Caco-2 (cell line): Measurements from ENCODE around the gene PIP4K2B. TPM values are rescaled to one million over a fixed set of nuclear protein-coding genes. Genes with fewer than 3 reads are reported as not detected.

Source experiments
- BruUV-seq: library from RNA; stranded (reverse); fragments of 400-500 nt; replicated peaks from 2 replicates; lab custom pipeline; 2021; lab: Mats Ljungman, UMichigan
- CTCF ChIA-PET: fragments of 300-600 bp; sonication (Branson Sonifier 250); formaldehyde crosslinking; loops from one replicate; lab custom pipeline; 2022; ENCODE audit warnings: antibody characterized with exemption; lab: Charles Lee
- POLR2A ChIA-PET: fragments of 300-600 bp; sonication (Branson Sonifier 250); formaldehyde crosslinking; loops from one replicate; lab custom pipeline; 2022; ENCODE audit warnings: antibody characterized with exemption; lab: Charles Lee
- DNase-seq, 2 experiments: peaks; one replicate each; pipeline versions ENCODE4 v3.0.0 to v3.0.0-alpha.2; 2020 to 2022
- H3K27me3 ChIP-seq: replicated peaks from 2 replicates; pipeline ENCODE4 v1.6.0; 2011; ENCODE audit warnings: low read length; ENCODE audit not compliant: control insufficient read depth, insufficient read depth
- H3K36me3 ChIP-seq: 2 replicates; pipeline ENCODE4 v1.5.1; 2011; ENCODE audit warnings: low read length; ENCODE audit not compliant: control insufficient read depth, insufficient read depth
- H3K4me1 ChIP-seq: fragments of 250-450 bp; sonication (Bioruptor Pico); 2 replicates; pipeline ENCODE4 v1.5.1; 2020; ENCODE audit warnings: mild to moderate bottlenecking
- H3K4me3 ChIP-seq: 2 replicates; pipeline ENCODE4 v1.5.1; 2011; ENCODE audit warnings: low read depth, mild to moderate bottlenecking, control low read depth, low read length
- H3K9me3 ChIP-seq: fragments of 250-450 bp; sonication (Bioruptor Pico); 2 replicates; pipeline ENCODE4 v1.5.1; 2020; ENCODE audit warnings: mild to moderate bottlenecking, moderate library complexity
- H3K27ac Mint-ChIP-seq: one replicate; pipeline ENCODE4 v1.8.0; 2022; ENCODE audit warnings: mixed read lengths; ENCODE audit not compliant: unreplicated experiment
- H3K27me3 Mint-ChIP-seq: one replicate; pipeline ENCODE4 v1.8.0; 2022; ENCODE audit warnings: mixed read lengths; ENCODE audit not compliant: insufficient read depth, unreplicated experiment
- H3K36me3 Mint-ChIP-seq: one replicate; pipeline ENCODE4 v1.8.0; 2022; ENCODE audit warnings: mild to moderate bottlenecking, mixed read lengths; ENCODE audit not compliant: insufficient read depth, unreplicated experiment
- H3K4me1 Mint-ChIP-seq: one replicate; pipeline ENCODE4 v1.8.0; 2022; ENCODE audit warnings: low read depth, mixed read lengths; ENCODE audit not compliant: unreplicated experiment
- H3K4me3 Mint-ChIP-seq: one replicate; pipeline ENCODE4 v1.8.0; 2022; ENCODE audit warnings: mild to moderate bottlenecking, moderate library complexity, mixed read lengths; ENCODE audit not compliant: unreplicated experiment
- H3K9me3 Mint-ChIP-seq: one replicate; pipeline ENCODE4 v1.8.0; 2022; ENCODE audit warnings: mixed read lengths; ENCODE audit not compliant: unreplicated experiment
- intact Hi-C: fragments of 100-400 bp; cut with micrococcal nuclease; formaldehyde crosslinking; loops from one replicate; pipeline ENCODE4 v1.10.0; 2022; ENCODE audit not compliant: unreplicated experiment
- total RNA-seq: library from RNA; stranded (reverse); gene quantifications from 2 replicates; pipeline ENCODE4 v1.2.3, GENCODE V29; 2022
- TF ChIP-seq, protein P1 (sequence below), 2 experiments: fragments of 200-600 bp in 1 of 2; IDR thresholded peaks; 1 replicate in 1 of 2; 2 replicates in 1 of 2; pipeline versions ENCODE4 v1.5.1 to v1.8.0; 2011 to 2022; ENCODE audit warnings: antibody characterized with exemption in 1 of 2, control low read depth in 1 of 2, inconsistent platforms in 1 of 2, low read depth in 1 of 2, low read length in 1 of 2, mild to moderate bottlenecking in 1 of 2, moderate library complexity in 1 of 2; ENCODE audit not compliant: insufficient read depth in 1 of 2, severe bottlenecking in 1 of 2, unreplicated experiment in 1 of 2

PIP4K2B gene
- total RNA-seq, 1 experiment from 2014 or later: 39.6 TPM

DNA sequence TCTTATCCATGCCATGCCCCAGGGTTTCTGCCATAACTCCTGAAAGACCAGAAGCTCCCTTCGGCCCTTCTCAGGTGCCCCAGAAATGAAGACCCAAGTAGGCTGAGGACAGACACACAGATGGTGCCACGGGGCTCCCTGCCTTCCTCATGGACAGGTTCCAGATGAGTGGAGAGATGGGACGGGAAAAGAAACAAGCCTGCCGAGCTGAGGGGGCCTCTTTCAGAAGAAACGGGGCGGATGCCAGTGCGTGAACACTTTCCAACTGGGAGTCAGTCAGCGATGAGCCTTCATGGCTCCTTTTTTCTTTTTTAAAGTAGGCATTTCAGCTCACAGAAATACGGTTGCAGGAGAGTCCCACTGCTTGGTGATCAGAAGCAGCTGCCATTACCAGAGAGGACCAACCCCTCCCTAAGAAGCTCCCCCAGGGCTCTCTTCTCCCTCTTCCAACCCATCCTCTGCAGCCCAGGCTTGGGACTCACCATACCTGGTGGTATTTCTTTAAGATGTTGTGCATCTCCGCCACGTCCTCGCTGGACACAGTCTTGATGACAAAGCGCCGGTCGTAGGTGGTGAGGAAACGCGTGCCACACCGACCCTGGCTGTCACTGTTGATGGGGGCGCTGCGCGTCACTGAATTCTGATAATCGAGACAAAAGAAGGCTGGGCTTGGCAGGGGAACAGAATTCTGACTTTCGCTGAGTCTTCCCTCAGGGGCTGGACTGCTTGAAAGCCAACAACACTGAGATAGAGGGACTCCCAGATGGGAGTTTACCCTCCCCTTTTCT, 19.2 kb downstream of the PIP4K2B start:
- TF ChIP-seq, protein P1, sequence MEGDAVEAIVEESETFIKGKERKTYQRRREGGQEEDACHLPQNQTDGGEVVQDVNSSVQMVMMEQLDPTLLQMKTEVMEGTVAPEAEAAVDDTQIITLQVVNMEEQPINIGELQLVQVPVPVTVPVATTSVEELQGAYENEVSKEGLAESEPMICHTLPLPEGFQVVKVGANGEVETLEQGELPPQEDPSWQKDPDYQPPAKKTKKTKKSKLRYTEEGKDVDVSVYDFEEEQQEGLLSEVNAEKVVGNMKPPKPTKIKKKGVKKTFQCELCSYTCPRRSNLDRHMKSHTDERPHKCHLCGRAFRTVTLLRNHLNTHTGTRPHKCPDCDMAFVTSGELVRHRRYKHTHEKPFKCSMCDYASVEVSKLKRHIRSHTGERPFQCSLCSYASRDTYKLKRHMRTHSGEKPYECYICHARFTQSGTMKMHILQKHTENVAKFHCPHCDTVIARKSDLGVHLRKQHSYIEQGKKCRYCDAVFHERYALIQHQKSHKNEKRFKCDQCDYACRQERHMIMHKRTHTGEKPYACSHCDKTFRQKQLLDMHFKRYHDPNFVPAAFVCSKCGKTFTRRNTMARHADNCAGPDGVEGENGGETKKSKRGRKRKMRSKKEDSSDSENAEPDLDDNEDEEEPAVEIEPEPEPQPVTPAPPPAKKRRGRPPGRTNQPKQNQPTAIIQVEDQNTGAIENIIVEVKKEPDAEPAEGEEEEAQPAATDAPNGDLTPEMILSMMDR (IDR thresholded peaks at IDR 0.05; ENCODE audit: insufficient read depth in 1 of 2, low read depth in 1 of 2, low read length in 1 of 2, severe bottlenecking in 1 of 2, unreplicated experiment in 1 of 2): no peak
- Histone ChIP-seq H3K4me1 (no peaks in the 10 kb centered on the region), H3K9me3 (no peaks in the 10 kb centered on the region), H3K27me3 (no peaks in the 10 kb centered on the region), H3K4me3 (no peak overlapping the region), H3K36me3 (peaks cover 11% of the 10 kb centered on the region)
- POLR2A ChIA-PET: interaction anchor here (0.6 kb wide), 1 partner anchor 1178 kb away, joined by 3 read pairs; no protein-coding TSS in a partner anchor
- Mint-ChIP-seq H3K4me1 (no peaks in the 10 kb centered on the region), H3K36me3 (peaks cover 39% of the 10 kb centered on the region), H3K4me3 (no peak overlapping the region), H3K9me3 (no peaks in the 10 kb centered on the region), H3K27ac (no peak overlapping the region), H3K27me3 (no peaks in the 10 kb centered on the region)
- CTCF ChIA-PET: interaction anchor here (0.5 kb wide), 1 partner anchor 45 kb away, joined by 10 read pairs; no protein-coding TSS in a partner anchor
- BruUV-seq: no TSS peak
- DNase-seq: no peak
- intact Hi-C loops: no loop called here

DNA sequence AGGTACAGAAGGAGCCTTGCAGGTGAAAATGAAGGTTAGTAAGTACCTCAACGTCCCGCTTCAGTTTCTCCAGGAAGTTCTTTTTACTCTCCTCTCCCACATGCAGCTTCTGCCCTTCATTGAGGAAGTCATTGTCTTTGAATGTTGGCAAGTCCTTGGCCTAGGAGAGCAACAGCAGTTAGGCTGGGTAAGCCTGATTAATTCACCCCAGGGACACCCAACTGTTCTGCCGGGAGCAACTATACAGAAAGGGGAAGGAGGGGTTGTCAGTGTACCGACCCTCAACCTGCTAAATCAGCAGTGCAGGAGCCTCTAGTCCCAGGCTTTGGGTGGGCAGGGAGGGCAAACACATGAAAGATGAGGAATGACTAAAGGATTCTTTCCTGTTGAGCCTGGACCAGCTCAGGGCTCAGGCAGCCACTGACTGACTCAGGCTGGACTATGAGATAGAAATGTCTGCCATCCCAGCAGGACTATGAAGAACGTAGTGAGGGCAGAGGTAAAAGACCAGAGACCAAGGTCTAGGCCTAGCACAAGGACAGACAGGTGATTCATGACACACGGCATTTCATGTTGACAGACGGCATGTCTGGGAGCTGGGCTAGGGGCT, 21.6 kb downstream of the PIP4K2B start:
- intact Hi-C loops: no loop called here
- peaks cover 14% of the 10 kb centered on the region for H3K36me3 ChIP-seq

DNA sequence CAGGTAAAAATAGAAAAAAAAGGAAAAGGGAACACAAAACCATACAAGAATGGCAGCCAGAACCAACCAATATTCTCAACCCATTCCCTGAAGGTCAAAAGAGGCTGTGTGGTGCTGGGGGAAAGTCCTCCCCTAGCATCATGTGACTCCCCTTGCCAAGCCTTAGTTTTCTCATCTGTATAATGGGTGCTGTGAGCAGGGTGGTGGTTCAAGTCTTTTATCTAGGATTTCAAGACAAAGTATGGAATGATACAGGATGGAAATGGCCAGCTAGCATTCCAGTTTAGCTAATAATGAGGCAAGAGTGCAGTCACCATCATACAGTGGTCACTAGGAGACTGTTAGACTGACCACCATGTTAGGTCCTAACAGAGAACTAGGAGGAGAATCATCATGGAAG, 26.1 kb downstream of the PIP4K2B start:
- peaks cover 43% of the 10 kb centered on the region for H3K36me3 Mint-ChIP-seq
- no peaks in the 10 kb centered on the region for H3K4me1 ChIP-seq
- TF ChIP-seq, protein P1 (IDR thresholded peaks at IDR 0.05; ENCODE audit: insufficient read depth in 1 of 2, low read depth in 1 of 2, low read length in 1 of 2, severe bottlenecking in 1 of 2, unreplicated experiment in 1 of 2): no peak
- no peak overlapping the region for H3K27ac Mint-ChIP-seq
- H3K27me3 ChIP-seq: no peaks in the 10 kb centered on the region
- DNase-seq: no peak
- H3K27me3 Mint-ChIP-seq: no peaks in the 10 kb centered on the region
- H3K36me3 ChIP-seq: peaks cover 10% of the 10 kb centered on the region
- H3K4me1 Mint-ChIP-seq: no peaks in the 10 kb centered on the region
- CTCF ChIA-PET: no interaction called here
- BruUV-seq: no TSS peak
- no peaks in the 10 kb centered on the region for H3K9me3 Mint-ChIP-seq
- intact Hi-C loops: no loop called here
- no peaks in the 10 kb centered on the region for H3K9me3 ChIP-seq
- no peak overlapping the region for H3K4me3 Mint-ChIP-seq
- no peak overlapping the region for H3K4me3 ChIP-seq
- POLR2A ChIA-PET: no interaction called here

More for the DNA sequence above, 21.6 kb downstream of the PIP4K2B start:
- POLR2A ChIA-PET: no interaction called here
- no peaks in the 10 kb centered on the region for H3K4me1 Mint-ChIP-seq
- Histone ChIP-seq H3K9me3 (no peaks in the 10 kb centered on the region), H3K27me3 (no peaks in the 10 kb centered on the region), H3K4me3 (no peak overlapping the region), H3K4me1 (no peaks in the 10 kb centered on the region)
- no peak for DNase-seq
- CTCF ChIA-PET: no interaction called here
- H3K9me3 Mint-ChIP-seq: no peaks in the 10 kb centered on the region
- H3K36me3 Mint-ChIP-seq: peaks cover 36% of the 10 kb centered on the region
- no TSS peak for BruUV-seq
- TF ChIP-seq, protein P1 (IDR thresholded peaks at IDR 0.05; ENCODE audit: insufficient read depth in 1 of 2, low read depth in 1 of 2, low read length in 1 of 2, severe bottlenecking in 1 of 2, unreplicated experiment in 1 of 2): no peak
- no peak overlapping the region for H3K27ac Mint-ChIP-seq
- no peaks in the 10 kb centered on the region for H3K27me3 Mint-ChIP-seq
- H3K4me3 Mint-ChIP-seq: no peak overlapping the region
